IMR-90 (cell line): Measurements from ENCODE around the gene OTOGL.
"Not testable (repeated sequence)": the region's sequence is repeated elsewhere in the genome, so short reads cannot be mapped to it uniquely, and the experiment has no call there.

Experiments used
- BHLHE40 ChIP-seq: fragments of 150-350 bp; IDR thresholded peaks from 2 replicates; pipeline ENCODE4 v1.6.1; 2016; ENCODE audit warnings: mild to moderate bottlenecking, low read depth, low read length
- CTCF ChIP-seq: conservative IDR thresholded peaks from 2 replicates; pipeline ENCODE4 v1.5.1; 2012; ENCODE audit warnings: mild to moderate bottlenecking, low read depth, low read length, improper control_type of control experiment
- MXI1 ChIP-seq: IDR thresholded peaks from 2 replicates; pipeline ENCODE4 v1.6.1; 2012; ENCODE audit warnings: low read depth, mild to moderate bottlenecking, low read length, moderate library complexity, borderline replicate concordance

GRCh38 chr12:80227904-80228303 is 128.6 kb downstream of the OTOGL start:
- not testable (repeated sequence) for TF ChIP-seq BHLHE40, CTCF, MXI1
